ENCODE measurements around the gene CCZ1B.

- TF ChIP-seq CTCF (IDR thresholded peaks at IDR 0.05; ENCODE audit: insufficient read depth, low read length, poor library complexity, severe bottlenecking) (no peak), EZH2phosphoT487 (conservative IDR thresholded peaks at IDR 0.05; ENCODE audit: low read length) (no peak)
Measured at GRCh38 chr7:6831018-6831725, 5.1 kb upstream of the CCZ1B start.

All from SU-DHL-6 (cell line).